SK-N-SH treated with all-trans-retinoic acid at 6 μM for 48 hours (cell line): ENCODE measurements around the gene FCER2.

Source experiments
- ARNTL ChIP-seq: fragments of 450-650 bp; formaldehyde crosslinking; IDR thresholded peaks from 2 replicates; pipeline ENCODE4 v1.5.0; 2020; ENCODE audit warnings: low read depth, mild to moderate bottlenecking, moderate library complexity, borderline replicate concordance
- BACH2 ChIP-seq: fragments of 250-450 bp; sonication (Bioruptor Pico); IDR thresholded peaks from 2 replicates; pipeline ENCODE4 v1.9.0; 2021; ENCODE audit warnings: mild to moderate bottlenecking, borderline replicate concordance
- CSDC2 ChIP-seq: fragments of 250-450 bp; sonication (Bioruptor Pico); IDR thresholded peaks from 2 replicates; pipeline ENCODE4 v1.5.0; 2020; ENCODE audit warnings: mild to moderate bottlenecking, moderate library complexity
- OSR1 ChIP-seq: fragments of 250-450 bp; sonication (Bioruptor Pico); IDR thresholded peaks from 2 replicates; pipeline ENCODE4 v1.8.0; 2022; ENCODE audit warnings: moderate library complexity, mild to moderate bottlenecking, inconsistent platforms
- PPARA ChIP-seq: fragments of 250-450 bp; sonication (Bioruptor Pico); IDR thresholded peaks from 2 replicates; pipeline ENCODE4 v1.5.0; 2020; ENCODE audit warnings: mild to moderate bottlenecking, borderline replicate concordance
- RARB ChIP-seq: fragments of 250-450 bp; sonication (Bioruptor Pico); IDR thresholded peaks from 2 replicates; pipeline ENCODE4 v1.8.0; 2021; ENCODE audit warnings: mild to moderate bottlenecking, moderate library complexity
- ZFP30 ChIP-seq: fragments of 450-650 bp; formaldehyde crosslinking; IDR thresholded peaks from 2 replicates; pipeline ENCODE4 v1.5.0; 2022; ENCODE audit warnings: mild to moderate bottlenecking, moderate library complexity
- ZNF565 ChIP-seq: fragments of 450-650 bp; formaldehyde crosslinking; conservative IDR thresholded peaks from 2 replicates; pipeline ENCODE4 v1.5.0; 2020; ENCODE audit warnings: low read depth, mild to moderate bottlenecking, moderate library complexity
- TF ChIP-seq, protein P1 (sequence below): fragments of 250-450 bp; sonication (Bioruptor Pico); IDR thresholded peaks from 2 replicates; pipeline ENCODE4 v1.8.0; 2020; ENCODE audit warnings: mild to moderate bottlenecking, moderate library complexity, borderline replicate concordance
- TF ChIP-seq, protein P2 (sequence below): fragments of 250-450 bp; sonication (Bioruptor Pico); IDR thresholded peaks from 2 replicates; pipeline ENCODE4 v1.5.1; 2020; ENCODE audit warnings: low read depth, mild to moderate bottlenecking, moderate library complexity

DNA sequence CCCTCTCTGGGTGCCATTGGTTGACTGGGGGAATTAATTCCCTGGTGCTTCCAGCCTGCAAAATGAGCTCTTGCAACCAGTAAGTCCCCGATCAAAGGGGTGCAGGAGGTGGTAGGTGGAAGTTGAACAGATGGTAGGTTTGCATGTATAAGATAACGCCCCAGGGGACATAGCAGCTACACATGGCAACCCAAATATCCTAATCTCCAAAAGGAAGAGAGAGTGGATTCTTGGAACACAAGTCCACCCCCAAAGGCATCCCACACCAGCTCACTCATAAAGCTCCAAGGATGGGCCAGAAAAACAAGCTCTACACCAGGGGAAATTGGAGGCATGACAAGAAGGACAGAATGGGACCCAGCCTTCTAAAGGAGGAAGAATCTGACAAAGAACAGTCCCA, 40.6 kb upstream of the FCER2 start:
- TF ChIP-seq OSR1 (no peak), ARNTL (CRISPR knock-in tag) (no peak), CSDC2 (no peak), PPARA (no peak), RARB (no peak), ZNF565 (no peak), ZFP30 (CRISPR knock-in tag) (no peak), BACH2 (CRISPR knock-in tag) (no peak)
- TF ChIP-seq, protein P1, sequence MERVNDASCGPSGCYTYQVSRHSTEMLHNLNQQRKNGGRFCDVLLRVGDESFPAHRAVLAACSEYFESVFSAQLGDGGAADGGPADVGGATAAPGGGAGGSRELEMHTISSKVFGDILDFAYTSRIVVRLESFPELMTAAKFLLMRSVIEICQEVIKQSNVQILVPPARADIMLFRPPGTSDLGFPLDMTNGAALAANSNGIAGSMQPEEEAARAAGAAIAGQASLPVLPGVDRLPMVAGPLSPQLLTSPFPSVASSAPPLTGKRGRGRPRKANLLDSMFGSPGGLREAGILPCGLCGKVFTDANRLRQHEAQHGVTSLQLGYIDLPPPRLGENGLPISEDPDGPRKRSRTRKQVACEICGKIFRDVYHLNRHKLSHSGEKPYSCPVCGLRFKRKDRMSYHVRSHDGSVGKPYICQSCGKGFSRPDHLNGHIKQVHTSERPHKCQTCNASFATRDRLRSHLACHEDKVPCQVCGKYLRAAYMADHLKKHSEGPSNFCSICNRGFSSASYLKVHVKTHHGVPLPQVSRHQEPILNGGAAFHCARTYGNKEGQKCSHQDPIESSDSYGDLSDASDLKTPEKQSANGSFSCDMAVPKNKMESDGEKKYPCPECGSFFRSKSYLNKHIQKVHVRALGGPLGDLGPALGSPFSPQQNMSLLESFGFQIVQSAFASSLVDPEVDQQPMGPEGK (CRISPR knock-in tag): no peak
- TF ChIP-seq, protein P2, sequence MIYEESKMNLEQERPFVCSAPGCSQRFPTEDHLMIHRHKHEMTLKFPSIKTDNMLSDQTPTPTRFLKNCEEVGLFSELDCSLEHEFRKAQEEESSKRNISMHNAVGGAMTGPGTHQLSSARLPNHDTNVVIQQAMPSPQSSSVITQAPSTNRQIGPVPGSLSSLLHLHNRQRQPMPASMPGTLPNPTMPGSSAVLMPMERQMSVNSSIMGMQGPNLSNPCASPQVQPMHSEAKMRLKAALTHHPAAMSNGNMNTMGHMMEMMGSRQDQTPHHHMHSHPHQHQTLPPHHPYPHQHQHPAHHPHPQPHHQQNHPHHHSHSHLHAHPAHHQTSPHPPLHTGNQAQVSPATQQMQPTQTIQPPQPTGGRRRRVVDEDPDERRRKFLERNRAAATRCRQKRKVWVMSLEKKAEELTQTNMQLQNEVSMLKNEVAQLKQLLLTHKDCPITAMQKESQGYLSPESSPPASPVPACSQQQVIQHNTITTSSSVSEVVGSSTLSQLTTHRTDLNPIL (CRISPR knock-in tag): no peak
